NCI-H460 (cell line): ENCODE data around the gene RUNDC1. TPM values are rescaled to one million over a fixed set of nuclear protein-coding genes. Genes with fewer than 3 reads are reported as not detected.
"Not testable (repeated sequence)": the region's sequence is repeated elsewhere in the genome, so short reads cannot be mapped to it uniquely, and the experiment has no call there.

ENCODE experiments used
- DNase-seq: peaks from one replicate; pipeline ENCODE4 v3.0.0-alpha.2; 2016; ENCODE audit warnings: low read depth; ENCODE audit errors: extremely low read depth
- total RNA-seq: library from RNA; depleted of rRNA; stranded (reverse); fragments of >200 nt; shearing (Covaris generic); gene quantifications from 2 replicates; pipeline ENCODE4 v1.2.3, GENCODE V29; 2014

The RUNDC1 gene
- total RNA-seq, 1 experiment from 2014 or later: 10.9 TPM

- DNase-seq: peak; percentile 43
Measured at GRCh38 chr17:42989726-42990652, 9.6 kb downstream of the RUNDC1 start.

- DNase-seq: no peak
Measured at GRCh38 chr17:42991471-42991870, 11.1 kb downstream of the RUNDC1 start.

GRCh38 chr17:42992872-42993271 is 12.5 kb downstream of the RUNDC1 start:
- DNase-seq: no peak

GRCh38 chr17:42993913-42994312 is 13.5 kb downstream of the RUNDC1 start:
- DNase-seq: not testable (repeated sequence)

- DNase-seq: no peak
Measured at GRCh38 chr17:42997390-42997983, 17.1 kb downstream of the RUNDC1 start.

GRCh38 chr17:42997984-42998938 is 17.9 kb downstream of the RUNDC1 start, which contains the start of gene RPL27:
RPL27 (plus strand) TSS chr17:42998419; CDS start chr17:42998751, 332 bp downstream.
- DNase-seq: peak; percentile 100

- DNase-seq: no peak
Measured at GRCh38 chr17:42999003-42999525, 18.7 kb downstream of the RUNDC1 start.

GRCh38 chr17:43000894-43001293 is 20.5 kb downstream of the RUNDC1 start:
- DNase-seq: not testable (repeated sequence)

- DNase-seq: peak; percentile 48
Measured at GRCh38 chr17:43003542-43004172, 23.3 kb downstream of the RUNDC1 start.

- DNase-seq: peak; percentile 78
Measured at GRCh38 chr17:43006639-43007551, 26.5 kb downstream of the RUNDC1 start, which contains the start of gene IFI35. IFI35 (plus strand) TSS chr17:43006784; CDS start chr17:43006948, 164 bp downstream.

GRCh38 chr17:43010667-43011308 is 30.4 kb downstream of the RUNDC1 start:
- peak; percentile 53 for DNase-seq

GRCh38 chr17:43011728-43012472 is 31.5 kb downstream of the RUNDC1 start:
- DNase-seq: no peak

- DNase-seq: no peak
Measured at GRCh38 chr17:43013296-43013695, 32.9 kb downstream of the RUNDC1 start.

GRCh38 chr17:43014020-43014648 is 33.8 kb downstream of the RUNDC1 start:
- no peak for DNase-seq

- DNase-seq: no peak
Measured at GRCh38 chr17:43014649-43015542, 34.5 kb downstream of the RUNDC1 start.

- DNase-seq: no peak
Measured at GRCh38 chr17:43015579-43015978, 35.2 kb downstream of the RUNDC1 start.
